ENCODE results near the gene KCNJ6.

DNA sequence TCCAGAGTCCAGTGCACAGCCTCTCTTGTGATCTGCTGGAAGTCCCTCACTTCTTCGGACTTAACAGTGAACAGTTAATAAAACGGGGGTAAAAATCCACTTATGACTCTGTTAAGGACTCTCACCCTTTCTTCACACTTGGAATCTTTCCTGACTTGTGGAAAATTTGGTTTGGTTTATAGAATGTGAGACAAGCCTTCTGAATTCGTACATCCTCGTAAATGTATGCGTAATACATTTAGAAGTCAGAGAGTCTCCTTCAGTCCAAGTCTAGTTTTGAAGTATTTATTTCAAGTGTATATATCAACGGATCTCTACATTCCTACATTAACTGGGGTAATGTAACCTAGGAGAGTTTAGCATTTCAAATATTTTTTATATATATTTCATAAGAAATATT, 270.4 kb downstream of the KCNJ6 start:
- TF ChIP-seq, protein P1, sequence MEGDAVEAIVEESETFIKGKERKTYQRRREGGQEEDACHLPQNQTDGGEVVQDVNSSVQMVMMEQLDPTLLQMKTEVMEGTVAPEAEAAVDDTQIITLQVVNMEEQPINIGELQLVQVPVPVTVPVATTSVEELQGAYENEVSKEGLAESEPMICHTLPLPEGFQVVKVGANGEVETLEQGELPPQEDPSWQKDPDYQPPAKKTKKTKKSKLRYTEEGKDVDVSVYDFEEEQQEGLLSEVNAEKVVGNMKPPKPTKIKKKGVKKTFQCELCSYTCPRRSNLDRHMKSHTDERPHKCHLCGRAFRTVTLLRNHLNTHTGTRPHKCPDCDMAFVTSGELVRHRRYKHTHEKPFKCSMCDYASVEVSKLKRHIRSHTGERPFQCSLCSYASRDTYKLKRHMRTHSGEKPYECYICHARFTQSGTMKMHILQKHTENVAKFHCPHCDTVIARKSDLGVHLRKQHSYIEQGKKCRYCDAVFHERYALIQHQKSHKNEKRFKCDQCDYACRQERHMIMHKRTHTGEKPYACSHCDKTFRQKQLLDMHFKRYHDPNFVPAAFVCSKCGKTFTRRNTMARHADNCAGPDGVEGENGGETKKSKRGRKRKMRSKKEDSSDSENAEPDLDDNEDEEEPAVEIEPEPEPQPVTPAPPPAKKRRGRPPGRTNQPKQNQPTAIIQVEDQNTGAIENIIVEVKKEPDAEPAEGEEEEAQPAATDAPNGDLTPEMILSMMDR (IDR thresholded peaks at IDR 0.05; ENCODE audit: insufficient read depth, low read depth, low read length) = no peak
- TF ChIP-seq EZH2 (IDR thresholded peaks at IDR 0.05; ENCODE audit: insufficient read depth, low read length) = no peak

Data from astrocyte (in vitro differentiated cells and primary cell).